ENCODE data around the gene GNA12. TPM values are rescaled to one million over a fixed set of nuclear protein-coding genes. Genes with fewer than 3 reads are reported as not detected.

Gene GNA12
- total and polyA plus RNA-seq, 2 experiments from 2014 or later, result 28.4 to 40.2 TPM

DNA sequence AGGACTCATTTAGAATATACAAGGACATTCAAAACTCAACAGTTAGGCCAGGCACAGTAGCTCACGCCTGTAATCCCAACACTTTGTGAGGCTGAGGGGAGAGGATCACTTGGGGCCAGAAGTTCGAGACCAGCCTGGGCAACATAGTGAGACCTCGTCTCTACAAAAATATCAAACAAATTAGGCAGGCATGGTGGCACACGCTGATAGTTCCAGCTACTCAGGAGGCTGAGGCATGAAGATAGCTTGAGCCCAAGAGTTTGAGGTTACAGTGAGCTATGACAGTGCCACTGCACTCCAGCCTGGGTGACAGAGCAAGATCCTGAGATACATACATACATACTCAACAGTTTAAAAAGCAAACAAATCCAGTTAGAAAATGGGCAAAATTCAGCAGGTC, 44.9 kb downstream of the GNA12 start:
- H3K4me2 ChIP-seq, result no peak overlapping the region
- H3K27me3 ChIP-seq, result no peaks in the 10 kb centered on the region
- H3K9me2 ChIP-seq (replicated peaks; ENCODE audit: insufficient read depth), result no peaks in the 10 kb centered on the region
- H3K79me2 ChIP-seq, result peaks cover 75% of the 10 kb centered on the region
- H3K4me3 ChIP-seq, result no peak overlapping the region
- H3K4me1 ChIP-seq (ENCODE audit: insufficient read depth), result peaks cover 36% of the 10 kb centered on the region
- H3K36me3 ChIP-seq (replicated peaks; ENCODE audit: insufficient read depth, low read depth), result no peaks in the 10 kb centered on the region
- no peak overlapping the region for H3K27ac ChIP-seq
- 96% methylated on average over 4 of the region's 4 CpGs for WGBS (ENCODE audit: low lambda C conversion rate, missing lambda C conversion rate)
- no peak overlapping the region for H2AFZ ChIP-seq
- H3K9me3 ChIP-seq (ENCODE audit: low read depth), result no peaks in the 10 kb centered on the region
- H4K20me1 ChIP-seq (ENCODE audit: insufficient read depth, poor library complexity, severe bottlenecking), result no peaks in the 10 kb centered on the region
- TF ChIP-seq EZH2 (IDR thresholded peaks at IDR 0.05; ENCODE audit: borderline replicate concordance) (no peak), EZH2phosphoT487 (IDR thresholded peaks at IDR 0.05; ENCODE audit: low read depth, severe bottlenecking, unreplicated experiment) (no peak)
- TF ChIP-seq, protein P1, sequence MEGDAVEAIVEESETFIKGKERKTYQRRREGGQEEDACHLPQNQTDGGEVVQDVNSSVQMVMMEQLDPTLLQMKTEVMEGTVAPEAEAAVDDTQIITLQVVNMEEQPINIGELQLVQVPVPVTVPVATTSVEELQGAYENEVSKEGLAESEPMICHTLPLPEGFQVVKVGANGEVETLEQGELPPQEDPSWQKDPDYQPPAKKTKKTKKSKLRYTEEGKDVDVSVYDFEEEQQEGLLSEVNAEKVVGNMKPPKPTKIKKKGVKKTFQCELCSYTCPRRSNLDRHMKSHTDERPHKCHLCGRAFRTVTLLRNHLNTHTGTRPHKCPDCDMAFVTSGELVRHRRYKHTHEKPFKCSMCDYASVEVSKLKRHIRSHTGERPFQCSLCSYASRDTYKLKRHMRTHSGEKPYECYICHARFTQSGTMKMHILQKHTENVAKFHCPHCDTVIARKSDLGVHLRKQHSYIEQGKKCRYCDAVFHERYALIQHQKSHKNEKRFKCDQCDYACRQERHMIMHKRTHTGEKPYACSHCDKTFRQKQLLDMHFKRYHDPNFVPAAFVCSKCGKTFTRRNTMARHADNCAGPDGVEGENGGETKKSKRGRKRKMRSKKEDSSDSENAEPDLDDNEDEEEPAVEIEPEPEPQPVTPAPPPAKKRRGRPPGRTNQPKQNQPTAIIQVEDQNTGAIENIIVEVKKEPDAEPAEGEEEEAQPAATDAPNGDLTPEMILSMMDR (IDR thresholded peaks at IDR 0.05; ENCODE audit: poor library complexity), result no peak
- DNase-seq (ENCODE audit: low spot score), result no peak

DNA sequence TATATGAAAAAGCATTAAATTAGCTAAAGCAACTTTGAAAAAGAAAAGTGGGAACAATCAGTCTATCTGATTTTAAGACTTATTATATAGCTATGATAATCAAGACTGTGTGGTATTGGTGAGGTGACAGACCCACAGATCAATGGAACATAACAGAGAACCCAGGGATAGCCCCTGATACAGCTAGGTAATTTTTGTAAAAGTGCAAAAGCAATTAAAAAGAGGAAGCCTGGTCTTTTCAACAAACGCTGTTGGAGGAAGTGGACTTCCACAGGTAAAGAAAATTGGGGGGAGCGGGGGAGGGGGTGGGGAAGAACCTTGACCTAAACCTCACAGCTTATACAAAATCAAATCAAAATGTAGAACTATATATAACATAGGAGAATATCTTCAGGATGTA, 45.4 kb downstream of the GNA12 start:
- H3K27me3 ChIP-seq, result no peaks in the 10 kb centered on the region
- H3K4me3 ChIP-seq, result no peak overlapping the region
- H2AFZ ChIP-seq, result no peak overlapping the region
- no peaks in the 10 kb centered on the region for H3K9me2 ChIP-seq (replicated peaks; ENCODE audit: insufficient read depth)
- H3K27ac ChIP-seq, result no peak overlapping the region
- H3K36me3 ChIP-seq (replicated peaks; ENCODE audit: insufficient read depth, low read depth), result no peaks in the 10 kb centered on the region
- H3K79me2 ChIP-seq, result peaks cover 74% of the 10 kb centered on the region
- no peak for DNase-seq (ENCODE audit: low spot score)
- no peak overlapping the region for H3K4me2 ChIP-seq
- H4K20me1 ChIP-seq (ENCODE audit: insufficient read depth, poor library complexity, severe bottlenecking), result no peaks in the 10 kb centered on the region
- TF ChIP-seq, protein P1 (IDR thresholded peaks at IDR 0.05; ENCODE audit: poor library complexity), result no peak
- TF ChIP-seq EZH2 (IDR thresholded peaks at IDR 0.05; ENCODE audit: borderline replicate concordance), result no peak
- no peak for TF ChIP-seq EZH2phosphoT487 (IDR thresholded peaks at IDR 0.05; ENCODE audit: low read depth, severe bottlenecking, unreplicated experiment)
- peaks cover 30% of the 10 kb centered on the region for H3K4me1 ChIP-seq (ENCODE audit: insufficient read depth)
- no peaks in the 10 kb centered on the region for H3K9me3 ChIP-seq (ENCODE audit: low read depth)
- 97% methylated on average over 2 of the region's 2 CpGs for WGBS (ENCODE audit: low lambda C conversion rate, missing lambda C conversion rate)

DNA sequence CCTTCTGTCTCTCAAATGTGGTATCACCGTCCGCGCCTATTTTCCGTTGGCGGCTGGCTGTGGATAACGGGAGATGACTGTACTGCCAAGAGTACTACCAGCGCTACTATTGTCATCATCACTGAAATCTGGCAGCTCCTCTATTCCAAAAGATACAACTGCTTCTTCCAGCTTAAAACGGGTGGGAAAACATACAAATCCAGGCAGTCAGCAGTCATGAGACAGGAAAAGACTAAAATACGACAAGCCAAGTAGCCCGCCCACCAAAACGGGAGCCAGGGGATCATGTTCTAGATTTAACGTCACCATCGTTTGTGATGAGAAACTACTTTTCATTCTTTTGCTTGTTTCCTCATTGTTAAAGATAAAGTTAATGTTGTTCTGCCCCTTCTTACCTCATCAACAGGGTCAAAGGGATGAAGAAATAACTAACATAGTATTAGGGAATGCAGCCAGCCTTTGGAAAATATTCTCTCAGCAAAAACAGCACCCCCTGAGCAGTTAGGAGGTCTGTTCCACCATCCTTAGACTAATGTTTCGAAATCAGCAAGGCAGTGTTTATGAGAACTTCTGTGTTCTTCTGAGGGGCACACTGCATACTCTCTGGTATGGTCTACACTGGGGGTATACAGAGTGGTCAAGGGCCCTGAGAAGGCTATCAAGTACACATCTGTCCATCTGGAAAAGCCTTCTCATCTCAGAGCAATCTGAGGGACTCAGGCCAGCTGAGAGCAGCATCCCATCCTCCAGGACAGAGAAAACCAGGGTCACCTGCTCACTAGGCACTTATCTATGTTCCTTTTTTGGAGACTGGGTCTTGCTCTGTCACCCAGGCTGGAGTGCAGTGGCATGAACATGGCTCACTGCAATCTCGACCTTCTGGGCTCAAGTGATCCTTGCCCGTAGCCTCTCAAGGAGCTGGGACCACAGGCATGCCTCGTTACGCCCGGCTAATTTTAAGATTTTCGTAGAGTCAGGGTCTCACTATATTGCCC, 47.5 kb downstream of the GNA12 start:
- WGBS (ENCODE audit: low lambda C conversion rate, missing lambda C conversion rate), result 88% methylated on average over 20 of the region's 20 CpGs
- no peak for DNase-seq (ENCODE audit: low spot score)
- Histone ChIP-seq H2AFZ (no peak overlapping the region), H3K79me2 (peaks cover 71% of the 10 kb centered on the region), H3K9me3 (ENCODE audit: low read depth) (no peaks in the 10 kb centered on the region), H4K20me1 (ENCODE audit: insufficient read depth, poor library complexity, severe bottlenecking) (no peaks in the 10 kb centered on the region), H3K4me3 (no peak overlapping the region), H3K4me1 (ENCODE audit: insufficient read depth) (peaks cover 11% of the 10 kb centered on the region), H3K27me3 (no peaks in the 10 kb centered on the region), H3K27ac (peak overlapping the region; percentile 67), H3K9me2 (replicated peaks; ENCODE audit: insufficient read depth) (no peaks in the 10 kb centered on the region), H3K36me3 (replicated peaks; ENCODE audit: insufficient read depth, low read depth) (no peaks in the 10 kb centered on the region), H3K4me2 (no peak overlapping the region)
- TF ChIP-seq, protein P1 (IDR thresholded peaks at IDR 0.05; ENCODE audit: poor library complexity), result no peak
- TF ChIP-seq EZH2phosphoT487 (IDR thresholded peaks at IDR 0.05; ENCODE audit: low read depth, severe bottlenecking, unreplicated experiment), result no peak
- TF ChIP-seq EZH2 (IDR thresholded peaks at IDR 0.05; ENCODE audit: borderline replicate concordance), result no peak

Measured in hepatocyte (in vitro differentiated cells).